WTC11 (cell line): ENCODE measurements around the gene RGS16. TPM values are rescaled to one million over a fixed set of nuclear protein-coding genes. Genes with fewer than 3 reads are reported as not detected.

Source experiments
- ATAC-seq: fragments of 200-7000 bp; cut with Tn5 transposase; 2 replicates; pipeline ENCODE4 v1.10.0; 2021; ENCODE audit warnings: mild to moderate bottlenecking, moderate library complexity
- CTCF ChIA-PET: fragments of 300-600 bp; sonication (Branson Sonifier 250); formaldehyde crosslinking; loops from one replicate; lab custom pipeline; 2021; ENCODE audit warnings: antibody characterized with exemption; lab: Charles Lee
- POLR2A ChIA-PET: fragments of 350-600 bp; sonication (Branson Sonifier 250); formaldehyde crosslinking; loops from one replicate; lab custom pipeline; 2021; ENCODE audit warnings: antibody characterized with exemption; lab: Charles Lee
- DNase-seq: peaks from one replicate; pipeline ENCODE4 v3.0.0; 2021; ENCODE audit warnings: low spot score
- H3K27ac Mint-ChIP-seq: 2 replicates; pipeline ENCODE4 v1.8.0; 2021; ENCODE audit warnings: mixed read lengths
- H3K27me3 Mint-ChIP-seq: 2 replicates; pipeline ENCODE4 v1.8.0; 2021; ENCODE audit warnings: low read depth, mild to moderate bottlenecking, moderate library complexity, mixed read lengths
- H3K36me3 Mint-ChIP-seq: 2 replicates; pipeline ENCODE4 v1.8.0; 2021; ENCODE audit warnings: mixed read lengths
- H3K4me1 Mint-ChIP-seq: 2 replicates; pipeline ENCODE4 v1.8.0; 2022; ENCODE audit warnings: mixed read lengths
- H3K4me3 Mint-ChIP-seq: 2 replicates; pipeline ENCODE4 v1.8.0; 2021; ENCODE audit warnings: mild to moderate bottlenecking, moderate library complexity, mixed read lengths
- H3K9me3 Mint-ChIP-seq: 2 replicates; pipeline ENCODE4 v1.8.0; 2021; ENCODE audit warnings: mixed read lengths
- AR ChIP-seq: fragments of 250-450 bp; sonication (Bioruptor Pico); IDR thresholded peaks from 2 replicates; pipeline ENCODE4 v1.9.0; 2021; ENCODE audit warnings: mild to moderate bottlenecking
- ATF1 ChIP-seq: sonication (generic); formaldehyde crosslinking; IDR thresholded peaks from 2 replicates; pipeline ENCODE4 v1.8.1; 2023; ENCODE audit warnings: mild to moderate bottlenecking, moderate library complexity, missing genetic modification reagents
- CDX4 ChIP-seq: fragments of 250-450 bp; sonication (Bioruptor Pico); IDR thresholded peaks from 2 replicates; pipeline ENCODE4 v1.9.0; 2021; ENCODE audit warnings: moderate library complexity, mild to moderate bottlenecking, inconsistent platforms, borderline replicate concordance
- CREM ChIP-seq: sonication (generic); formaldehyde crosslinking; IDR thresholded peaks from 2 replicates; pipeline ENCODE4 v1.8.1; 2022; ENCODE audit warnings: mild to moderate bottlenecking, missing genetic modification reagents, moderate library complexity
- E2F5 ChIP-seq: sonication (generic); formaldehyde crosslinking; IDR thresholded peaks from 2 replicates; pipeline ENCODE4 v1.8.1; 2022; ENCODE audit warnings: mild to moderate bottlenecking, moderate library complexity, missing genetic modification reagents
- ETV6 ChIP-seq: sonication (generic); formaldehyde crosslinking; IDR thresholded peaks from 2 replicates; pipeline ENCODE4 v1.8.1; 2022; ENCODE audit warnings: mild to moderate bottlenecking, missing genetic modification reagents
- FOXP1 ChIP-seq: sonication (generic); formaldehyde crosslinking; IDR thresholded peaks from 2 replicates; pipeline ENCODE4 v1.8.0; 2022; ENCODE audit warnings: missing genetic modification reagents, mild to moderate bottlenecking, moderate library complexity, borderline replicate concordance
- GABPB1 ChIP-seq: sonication (generic); formaldehyde crosslinking; IDR thresholded peaks from 2 replicates; pipeline ENCODE4 v1.8.1; 2023; ENCODE audit warnings: mild to moderate bottlenecking, missing genetic modification reagents
- HMGXB4 ChIP-seq: sonication (generic); formaldehyde crosslinking; IDR thresholded peaks from 2 replicates; pipeline ENCODE4 v1.8.1; 2023; ENCODE audit warnings: mild to moderate bottlenecking, moderate library complexity, missing genetic modification reagents
- IRF1 ChIP-seq: sonication (generic); formaldehyde crosslinking; IDR thresholded peaks from 2 replicates; pipeline ENCODE4 v1.8.0; 2023; ENCODE audit warnings: missing genetic modification reagents
- IRF2 ChIP-seq: sonication (generic); formaldehyde crosslinking; IDR thresholded peaks from 2 replicates; pipeline ENCODE4 v1.8.0; 2022; ENCODE audit warnings: low read depth, missing genetic modification reagents, borderline replicate concordance
- MLX ChIP-seq: sonication (generic); formaldehyde crosslinking; IDR thresholded peaks from 2 replicates; pipeline ENCODE4 v1.8.1; 2023; ENCODE audit warnings: mild to moderate bottlenecking, missing genetic modification reagents, moderate library complexity
- PRDM15 ChIP-seq: sonication (generic); formaldehyde crosslinking; IDR thresholded peaks from 2 replicates; pipeline ENCODE4 v1.8.0; 2022; ENCODE audit warnings: missing genetic modification reagents
- RELA ChIP-seq: sonication (generic); formaldehyde crosslinking; IDR thresholded peaks from 2 replicates; pipeline ENCODE4 v1.8.1; 2022; ENCODE audit warnings: missing genetic modification reagents, mild to moderate bottlenecking, borderline replicate concordance
- SOX15 ChIP-seq: fragments of 250-450 bp; sonication (Bioruptor Pico); IDR thresholded peaks from 2 replicates; pipeline ENCODE4 v1.9.0; 2021; ENCODE audit warnings: mild to moderate bottlenecking
- SP1 ChIP-seq: sonication (generic); formaldehyde crosslinking; conservative IDR thresholded peaks from 2 replicates; pipeline ENCODE4 v1.8.1; 2022; ENCODE audit warnings: missing genetic modification reagents
- STAT6 ChIP-seq: sonication (generic); formaldehyde crosslinking; conservative IDR thresholded peaks from 2 replicates; pipeline ENCODE4 v1.8.1; 2023; ENCODE audit warnings: mild to moderate bottlenecking, low read depth, missing genetic modification reagents, moderate library complexity
- TP53 ChIP-seq: sonication (generic); formaldehyde crosslinking; IDR thresholded peaks from 2 replicates; pipeline ENCODE4 v1.8.1; 2023; ENCODE audit warnings: mild to moderate bottlenecking, missing genetic modification reagents
- ZBTB21 ChIP-seq: sonication (generic); formaldehyde crosslinking; IDR thresholded peaks from 2 replicates; pipeline ENCODE4 v1.8.1; 2023; ENCODE audit warnings: mild to moderate bottlenecking, missing genetic modification reagents, borderline replicate concordance
- total RNA-seq: library from RNA; stranded (reverse); gene quantifications from 3 replicates; pipeline ENCODE4 v1.2.3, GENCODE V29; 2021

The RGS16 gene
- total RNA-seq, 1 experiment from 2014 or later = 17.8 TPM

GRCh38 chr1:182556279-182556678 lies 47.9 kb downstream of the RGS16 start (continued):
- TF ChIP-seq AR (CRISPR knock-in tag) = no peak
- no peak for TF ChIP-seq CREM
- no peak for TF ChIP-seq FOXP1
- no peak for TF ChIP-seq CDX4 (CRISPR knock-in tag)
- TF ChIP-seq HMGXB4 (CRISPR knock-in tag) = no peak
- TF ChIP-seq SOX15 (CRISPR knock-in tag) = no peak
- TF ChIP-seq IRF1 (CRISPR knock-in tag) = no peak
- TF ChIP-seq SP1 (CRISPR knock-in tag) = no peak
- TF ChIP-seq, all 79 proteins: peak for 0

GRCh38 chr1:182555493-182555892 lies 48.7 kb downstream of the RGS16 start:
- Mint-ChIP-seq H3K36me3 (no peaks in the 10 kb centered on the region; the same call in 1 of the 2 replicates), H3K27ac (no peak overlapping the region), H3K4me1 (no peaks in the 10 kb centered on the region), H3K4me3 (no peak overlapping the region), H3K9me3 (peaks cover 20% of the 10 kb centered on the region), H3K27me3 (peaks cover 6% of the 10 kb centered on the region)
- ChIA-PET CTCF (no interaction called here), POLR2A (no interaction called here)
- ATAC-seq (no peak), DNase-seq (no peak)
- TF ChIP-seq IRF2 (no peak), PRDM15 (CRISPR knock-in tag) (no peak), TP53 (CRISPR knock-in tag) (no peak), GABPB1 (CRISPR knock-in tag) (no peak), ETV6 (no peak), STAT6 (CRISPR knock-in tag) (no peak), ATF1 (no peak), SP1 (CRISPR knock-in tag) (no peak), E2F5 (CRISPR knock-in tag) (no peak), ZBTB21 (CRISPR knock-in tag) (no peak), MLX (CRISPR knock-in tag) (no peak), HMGXB4 (CRISPR knock-in tag) (no peak), RELA (no peak)
